HCT116 (cell line): ENCODE measurements around the gene CEP112. TPM values are rescaled to one million over a fixed set of nuclear protein-coding genes. Genes with fewer than 3 reads are reported as not detected.

Experiments used
- ATAC-seq: fragments of 200-7000 bp; cut with Tn5 transposase; 2 replicates; pipeline ENCODE4 v1.9.1; 2020; ENCODE audit warnings: mild to moderate bottlenecking, moderate library complexity
- BruUV-seq: library from RNA; stranded (reverse); fragments of 400-500 nt; replicated peaks from 2 replicates; lab custom pipeline; 2021; lab: Mats Ljungman, UMichigan
- CTCF ChIA-PET: fragments of 300-600 bp; sonication (Branson Sonifier 250); formaldehyde crosslinking; loops from one replicate; lab custom pipeline; 2021; ENCODE audit warnings: antibody characterized with exemption; lab: Charles Lee
- POLR2A ChIA-PET: fragments of 300-600, 350-600 bp; sonication (Branson Sonifier 250); formaldehyde crosslinking; loops from one replicate; lab custom pipeline; 2021; ENCODE audit warnings: antibody characterized with exemption; lab: Charles Lee
- RAD21 ChIA-PET, 2 experiments: fragments of 300-600 bp; sonication (Branson Sonifier 250); formaldehyde crosslinking; loops; one replicate each; lab custom pipeline; 2023; ENCODE audit warnings: low total read pairs in 2 of 2; ENCODE audit not compliant: uncharacterized antibody in 2 of 2, unreplicated experiment in 2 of 2, low non-redundant PET in 1 of 2; lab: Charles Lee
- DNase-seq: peaks from one replicate; pipeline ENCODE4 v3.0.0-alpha.2; 2010; ENCODE audit warnings: low read depth, low spot score
- H2AFZ ChIP-seq: fragments of 200-600 bp; shearing (Covaris generic), sonication (generic); 2 replicates; pipeline ENCODE4 v1.6.1; 2017; ENCODE audit warnings: low read depth, mixed run types, mixed read lengths, antibody characterized with exemption, low read length; ENCODE audit not compliant: poor library complexity, severe bottlenecking
- H3K27ac ChIP-seq: 2 replicates; pipeline ENCODE4 v1.5.1; 2012; ENCODE audit warnings: low read depth, low read length
- H3K27me3 ChIP-seq: fragments of 200-600 bp; sonication (generic); 2 replicates; pipeline ENCODE4 v1.6.1; 2016; ENCODE audit warnings: mixed run types, low read length, mixed read lengths; ENCODE audit not compliant: insufficient read depth
- H3K36me3 ChIP-seq, 2 experiments: fragments of 200-500 bp in 1 of 2; fragments of 200-600 bp in 1 of 2; sonication (Bioruptor generic) in 1 of 2; sonication (generic) in 1 of 2; 2 replicates each; pipeline versions ENCODE4 v1.5.1 to v1.6.1; 2014 to 2016; ENCODE audit warnings: low read length in 2 of 2, inconsistent platforms in 1 of 2, mixed read lengths in 1 of 2, mixed run types in 1 of 2; ENCODE audit not compliant: insufficient read depth in 2 of 2, control insufficient read depth in 1 of 2
- H3K4me1 ChIP-seq, 2 experiments: fragments of 200-600 bp in 1 of 2; sonication (generic) in 1 of 2; 2 replicates each; pipeline versions ENCODE4 v1.5.1 to v1.6.1; 2012 to 2017; ENCODE audit warnings: low read length in 2 of 2, inconsistent platforms in 1 of 2, mild to moderate bottlenecking in 1 of 2, mixed read lengths in 1 of 2, mixed run types in 1 of 2, moderate library complexity in 1 of 2; ENCODE audit not compliant: insufficient read depth in 2 of 2, control insufficient read depth in 1 of 2
- H3K4me2 ChIP-seq: fragments of 200-600 bp; sonication (generic); 2 replicates; pipeline ENCODE4 v1.6.1; 2017; ENCODE audit warnings: mixed run types, low read length, mixed read lengths
- H3K4me3 ChIP-seq, 2 experiments: fragments of 200-600 bp in 1 of 2; sonication (generic) in 1 of 2; replicated peaks in 1 of 2; 2 replicates each; pipeline ENCODE4 v1.5.1; 2011 to 2016; ENCODE audit warnings: low read length in 2 of 2, control low read depth in 1 of 2, low read depth in 1 of 2, mild to moderate bottlenecking in 1 of 2, mixed read lengths in 1 of 2, mixed run types in 1 of 2
- H3K79me2 ChIP-seq: fragments of 200-600 bp; sonication (generic); 2 replicates; pipeline ENCODE4 v1.6.1; 2017; ENCODE audit warnings: mild to moderate bottlenecking, mixed run types, low read length, moderate library complexity, mixed read lengths; ENCODE audit not compliant: insufficient read depth
- H3K9ac ChIP-seq: fragments of 200-600 bp; sonication (generic); 2 replicates; pipeline ENCODE4 v1.6.1; 2016; ENCODE audit warnings: low read length, mixed read lengths
- H3K9me2 ChIP-seq: fragments of 200-600 bp; sonication (generic), shearing (Covaris generic); 2 replicates; pipeline ENCODE4 v1.6.1; 2017; ENCODE audit warnings: mixed run types, mild to moderate bottlenecking, moderate library complexity; ENCODE audit not compliant: insufficient read depth
- H3K9me3 ChIP-seq, 2 experiments: fragments of 200-500 bp in 1 of 2; fragments of 200-600 bp in 1 of 2; sonication (Bioruptor generic) in 1 of 2; sonication (generic) in 1 of 2; 2 replicates each; pipeline ENCODE4 v1.6.1; 2014 to 2017; ENCODE audit warnings: low read length in 2 of 2, mixed read lengths in 2 of 2, inconsistent platforms in 1 of 2, low read depth in 1 of 2, mild to moderate bottlenecking in 1 of 2, mixed run types in 1 of 2, moderate library complexity in 1 of 2; ENCODE audit not compliant: control insufficient read depth in 1 of 2, insufficient read depth in 1 of 2
- H4K20me1 ChIP-seq: fragments of 200-600 bp; sonication (generic), shearing (Covaris generic); 2 replicates; pipeline ENCODE4 v1.6.1; 2017; ENCODE audit warnings: mixed run types, mild to moderate bottlenecking, moderate library complexity; ENCODE audit not compliant: insufficient read depth
- CBX3 ChIP-seq: IDR thresholded peaks from 2 replicates; pipeline ENCODE4 v1.6.1; 2012; ENCODE audit warnings: low read depth
- CEBPB ChIP-seq: IDR thresholded peaks from 2 replicates; pipeline ENCODE4 v1.6.1; 2012; ENCODE audit warnings: low read depth
- EGR1 ChIP-seq: IDR thresholded peaks from 2 replicates; pipeline ENCODE4 v1.6.1; 2012; ENCODE audit warnings: low read depth
- ELF1 ChIP-seq: IDR thresholded peaks from 2 replicates; pipeline ENCODE4 v1.6.1; 2012; ENCODE audit warnings: low read depth, borderline replicate concordance
- EZH2 ChIP-seq: fragments of 200-600 bp; sonication (generic); IDR thresholded peaks from 2 replicates; pipeline ENCODE4 v1.6.1; 2017; ENCODE audit warnings: antibody characterized with exemption, mixed run types
- EZH2phosphoT487 ChIP-seq: fragments of 200-600 bp; IDR thresholded peaks from 2 replicates; pipeline ENCODE4 v1.6.1; 2018; ENCODE audit warnings: antibody characterized with exemption, borderline replicate concordance
- JUND ChIP-seq: IDR thresholded peaks from 2 replicates; pipeline ENCODE4 v1.6.1; 2012
- POLR2A ChIP-seq: IDR thresholded peaks from 2 replicates; pipeline ENCODE4 v1.7.0; 2011; ENCODE audit warnings: borderline replicate concordance; ENCODE audit not compliant: insufficient read depth, insufficient read length; ENCODE audit errors: extremely low read depth
- POLR2AphosphoS5 ChIP-seq: IDR thresholded peaks from 2 replicates; pipeline ENCODE4 v1.6.1; 2011; ENCODE audit warnings: mild to moderate bottlenecking, low read depth, low read length, moderate library complexity
- RAD21 ChIP-seq: IDR thresholded peaks from 2 replicates; pipeline ENCODE4 v1.6.1; 2012; ENCODE audit warnings: low read depth, mild to moderate bottlenecking
- SRF ChIP-seq: IDR thresholded peaks from 2 replicates; pipeline ENCODE4 v1.6.1; 2012; ENCODE audit warnings: low read depth
- TCF7L2 ChIP-seq: IDR thresholded peaks from 2 replicates; pipeline ENCODE4 v1.7.0; 2011; ENCODE audit warnings: borderline replicate concordance, inconsistent platforms; ENCODE audit not compliant: insufficient read depth, insufficient read length; ENCODE audit errors: extremely low read depth
- ZNF274 ChIP-seq: fragments of 200-500 bp; sonication (Bioruptor generic); IDR thresholded peaks from 2 replicates; pipeline ENCODE4 v1.6.1; 2014; ENCODE audit warnings: mild to moderate bottlenecking, low read depth, low read length, inconsistent platforms
- intact Hi-C: fragments of 100-400 bp; cut with micrococcal nuclease; formaldehyde crosslinking; loops from 2 replicates; pipeline ENCODE4 v1.10.0; 2022
- total RNA-seq: library from RNA; stranded (reverse); gene quantifications from one replicate; pipeline ENCODE4 v1.2.1, GENCODE V29; 2021; ENCODE audit not compliant: unreplicated experiment
- TF ChIP-seq, protein P1 (sequence below), 3 experiments: fragments of 200-600 bp in 1 of 3; sonication (generic) in 1 of 3; IDR thresholded peaks in 2 of 3; conservative IDR thresholded peaks in 1 of 3; 2 replicates each; pipeline ENCODE4 v1.5.1; 2012 to 2017; ENCODE audit warnings: low read depth in 2 of 3, low read length in 2 of 3, antibody characterized with exemption in 1 of 3, borderline replicate concordance in 1 of 3, control low read depth in 1 of 3, mild to moderate bottlenecking in 1 of 3, mixed read lengths in 1 of 3, mixed run types in 1 of 3, moderate library complexity in 1 of 3; ENCODE audit not compliant: insufficient read depth in 1 of 3

The CEP112 gene
- total RNA-seq, 1 experiment from 2014 or later, result 10.9 TPM

DNA sequence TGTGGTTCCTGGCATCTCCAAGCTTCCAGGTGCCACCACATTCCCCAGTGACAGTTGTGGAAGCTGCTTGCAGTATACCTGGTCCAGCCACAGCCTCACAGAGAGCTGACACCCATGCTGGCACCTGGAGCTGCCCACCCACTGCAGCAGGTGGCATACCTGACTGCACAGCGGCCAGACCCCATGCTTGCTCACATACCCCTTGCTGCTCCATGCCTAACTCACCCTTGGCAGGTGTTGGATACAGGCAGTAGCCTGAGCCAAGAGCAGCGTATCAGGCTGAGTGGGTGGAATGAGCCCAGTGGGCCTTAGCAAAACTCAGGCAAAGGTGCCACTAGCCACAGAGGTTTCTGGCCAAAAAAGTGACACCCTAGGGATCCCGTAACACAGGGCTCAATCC, 232.3 kb downstream of the CEP112 start:
- ATAC-seq (no peak), DNase-seq (no peak)
- Histone ChIP-seq H3K9ac (no peak overlapping the region), H3K79me2 (no peaks in the 10 kb centered on the region), H3K9me3 (peaks cover 0 to 3% of the 10 kb centered on the region in 2 experiments; a peak in 1 of 4 replicates), H3K4me2 (no peak overlapping the region), H3K27me3 (no peaks in the 10 kb centered on the region), H4K20me1 (no peaks in the 10 kb centered on the region), H3K27ac (no peak overlapping the region), H3K9me2 (no peaks in the 10 kb centered on the region), H3K4me3 (no peak overlapping the region), H2AFZ (no peak overlapping the region), H3K4me1 (no peaks in the 10 kb centered on the region), H3K36me3 (no peaks in the 10 kb centered on the region)
- intact Hi-C loops, result no loop called here
- no TSS peak for BruUV-seq
- TF ChIP-seq, protein P1, sequence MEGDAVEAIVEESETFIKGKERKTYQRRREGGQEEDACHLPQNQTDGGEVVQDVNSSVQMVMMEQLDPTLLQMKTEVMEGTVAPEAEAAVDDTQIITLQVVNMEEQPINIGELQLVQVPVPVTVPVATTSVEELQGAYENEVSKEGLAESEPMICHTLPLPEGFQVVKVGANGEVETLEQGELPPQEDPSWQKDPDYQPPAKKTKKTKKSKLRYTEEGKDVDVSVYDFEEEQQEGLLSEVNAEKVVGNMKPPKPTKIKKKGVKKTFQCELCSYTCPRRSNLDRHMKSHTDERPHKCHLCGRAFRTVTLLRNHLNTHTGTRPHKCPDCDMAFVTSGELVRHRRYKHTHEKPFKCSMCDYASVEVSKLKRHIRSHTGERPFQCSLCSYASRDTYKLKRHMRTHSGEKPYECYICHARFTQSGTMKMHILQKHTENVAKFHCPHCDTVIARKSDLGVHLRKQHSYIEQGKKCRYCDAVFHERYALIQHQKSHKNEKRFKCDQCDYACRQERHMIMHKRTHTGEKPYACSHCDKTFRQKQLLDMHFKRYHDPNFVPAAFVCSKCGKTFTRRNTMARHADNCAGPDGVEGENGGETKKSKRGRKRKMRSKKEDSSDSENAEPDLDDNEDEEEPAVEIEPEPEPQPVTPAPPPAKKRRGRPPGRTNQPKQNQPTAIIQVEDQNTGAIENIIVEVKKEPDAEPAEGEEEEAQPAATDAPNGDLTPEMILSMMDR (IDR thresholded peaks at IDR 0.05 in 2 of 3, conservative IDR thresholded peaks at IDR 0.05 in 1 of 3; ENCODE audit: borderline replicate concordance in 1 of 3, insufficient read depth in 1 of 3, low read depth in 2 of 3, low read length in 2 of 3), result no peak
- TF ChIP-seq EGR1 (no peak), POLR2AphosphoS5 (no peak), CEBPB (no peak), RAD21 (no peak)
- RAD21 ChIA-PET, result no interaction called here
- CTCF ChIA-PET, result no interaction called here
- POLR2A ChIA-PET, result no interaction called here

GRCh38 chr17:65956814-65957213, 235.1 kb downstream of the CEP112 start:
- Histone ChIP-seq H3K9me2 (no peaks in the 10 kb centered on the region), H3K79me2 (no peaks in the 10 kb centered on the region), H3K27ac (no peak overlapping the region), H3K27me3 (no peaks in the 10 kb centered on the region), H2AFZ (no peak overlapping the region), H3K4me2 (no peak overlapping the region), H4K20me1 (no peaks in the 10 kb centered on the region), H3K4me3 (no peak overlapping the region), H3K36me3 (no peaks in the 10 kb centered on the region)
- DNase-seq, result peak; percentile 3
- ChIA-PET RAD21 (no interaction called here), CTCF (no interaction called here)
- ATAC-seq, result no peak
- no TSS peak for BruUV-seq
- no peak for TF ChIP-seq SRF
- no peak for TF ChIP-seq EZH2
- TF ChIP-seq CBX3, result no peak
- TF ChIP-seq POLR2A, result no peak
- TF ChIP-seq ZNF274, result no peak
- no peak for TF ChIP-seq EGR1
- TF ChIP-seq POLR2AphosphoS5, result no peak
- no peak for TF ChIP-seq EZH2phosphoT487
- no peak for TF ChIP-seq ELF1
- no peak for TF ChIP-seq TCF7L2
- TF ChIP-seq JUND, result no peak
- TF ChIP-seq, all 23 proteins: peak for 0
- no peak overlapping the region for H3K9ac ChIP-seq
- H3K4me1 ChIP-seq, result no peaks in the 10 kb centered on the region
- intact Hi-C loops, result no loop called here
- POLR2A ChIA-PET, result no interaction called here
- peaks cover 0 to 3% of the 10 kb centered on the region in 2 experiments; a peak in 1 of 4 replicates for H3K9me3 ChIP-seq
